ENCODE results near the gene ARL15. TPM values are rescaled to one million over a fixed set of nuclear protein-coding genes. Genes with fewer than 3 reads are reported as not detected.
"Not testable (repeated sequence)": the region's sequence is repeated elsewhere in the genome, so short reads cannot be mapped to it uniquely, and the experiment has no call there.

ARL15 gene
- total and polyA plus RNA-seq, 2 donors (not counting 1 experiment from before 2014, with no cell fraction given) = 5.8 to 20.5 TPM

DNA sequence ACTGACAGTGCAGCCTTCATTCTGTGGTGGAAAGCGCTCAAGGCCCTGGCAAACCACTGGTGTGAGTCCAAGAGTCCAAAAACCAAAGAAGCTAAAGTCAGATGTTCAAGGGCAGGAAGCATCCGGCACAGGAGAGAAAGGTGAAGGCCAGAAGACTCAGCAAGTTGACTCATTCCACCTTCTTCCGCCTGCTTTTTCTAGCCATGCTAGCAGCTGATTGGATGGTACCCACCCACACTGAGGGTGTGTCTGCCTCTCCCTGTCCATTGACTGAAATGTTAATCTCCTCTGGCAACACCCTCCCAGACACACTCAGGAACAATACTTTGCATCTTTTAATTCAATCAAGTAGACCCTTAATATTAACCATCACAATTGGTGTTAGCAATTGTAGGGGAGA, 453.9 kb downstream of the ARL15 start:
- Mint-ChIP-seq H3K27ac (no peak overlapping the region), H3K27me3 (peaks cover 5% of the 10 kb centered on the region), H3K4me3 (no peak overlapping the region), H3K4me1 (no peaks in the 10 kb centered on the region), H3K9me3 (ENCODE audit: insufficient read depth) (peaks cover 5% of the 10 kb centered on the region)
- Histone ChIP-seq H3K4me3 (ENCODE audit: control extremely low read depth in 1 of 5, extremely low read depth in 1 of 5, insufficient read depth in 1 of 5, low read depth in 2 of 5, low read length in 4 of 5) (no peak overlapping the region), H3K36me3 (replicated peaks in 1 of 2; ENCODE audit: control extremely low read depth in 1 of 2, control insufficient read depth in 1 of 2, extremely low read depth in 1 of 2, insufficient read depth in 2 of 2, low read length in 1 of 2) (no peaks in the 10 kb centered on the region), H2AFZ (ENCODE audit: insufficient read depth, low read depth, low read length, poor library complexity, severe bottlenecking) (no peak overlapping the region), H3K27me3 (replicated peaks in 1 of 4; ENCODE audit: control extremely low read depth in 1 of 4, control insufficient read depth in 3 of 4, insufficient read depth in 4 of 4, low read length in 3 of 4) (peaks cover 0 to 2% (median 0%) of the 10 kb centered on the region in 4 experiments), H3K27ac (ENCODE audit: low read length in 2 of 2) (no peak overlapping the region), H3K9me3 (ENCODE audit: control extremely low read depth in 1 of 3, control insufficient read depth in 2 of 3, insufficient read depth in 1 of 3, low read length in 2 of 3) (peaks cover 0 to 14% (median 7%) of the 10 kb centered on the region in 3 donors), H3K4me1 (ENCODE audit: control insufficient read depth in 2 of 2, insufficient read depth in 2 of 2, low read length in 2 of 2) (no peaks in the 10 kb centered on the region), H3K4me2 (replicated peaks; ENCODE audit: low read depth, low read length, poor library complexity, severe bottlenecking) (no peak overlapping the region), H3K79me2 (ENCODE audit: control insufficient read depth, insufficient read depth, low read length) (no peaks in the 10 kb centered on the region), H4K20me1 (ENCODE audit: control insufficient read depth, insufficient read depth, low read length, poor library complexity, severe bottlenecking) (no peaks in the 10 kb centered on the region), H3K9ac (ENCODE audit: low read length) (no peak overlapping the region)
- ATAC-seq (ENCODE audit: low read depth) (no peak), DNase-seq (no peak)
- intact Hi-C loops (cut with micrococcal nuclease) = no loop called here
- ChIA-PET CTCF (no interaction called here), POLR2A (no interaction called here)
- WGBS (ENCODE audit: insufficient coverage) = 100% methylated on average over 3 of the region's 3 CpGs
- TF ChIP-seq, protein P1, sequence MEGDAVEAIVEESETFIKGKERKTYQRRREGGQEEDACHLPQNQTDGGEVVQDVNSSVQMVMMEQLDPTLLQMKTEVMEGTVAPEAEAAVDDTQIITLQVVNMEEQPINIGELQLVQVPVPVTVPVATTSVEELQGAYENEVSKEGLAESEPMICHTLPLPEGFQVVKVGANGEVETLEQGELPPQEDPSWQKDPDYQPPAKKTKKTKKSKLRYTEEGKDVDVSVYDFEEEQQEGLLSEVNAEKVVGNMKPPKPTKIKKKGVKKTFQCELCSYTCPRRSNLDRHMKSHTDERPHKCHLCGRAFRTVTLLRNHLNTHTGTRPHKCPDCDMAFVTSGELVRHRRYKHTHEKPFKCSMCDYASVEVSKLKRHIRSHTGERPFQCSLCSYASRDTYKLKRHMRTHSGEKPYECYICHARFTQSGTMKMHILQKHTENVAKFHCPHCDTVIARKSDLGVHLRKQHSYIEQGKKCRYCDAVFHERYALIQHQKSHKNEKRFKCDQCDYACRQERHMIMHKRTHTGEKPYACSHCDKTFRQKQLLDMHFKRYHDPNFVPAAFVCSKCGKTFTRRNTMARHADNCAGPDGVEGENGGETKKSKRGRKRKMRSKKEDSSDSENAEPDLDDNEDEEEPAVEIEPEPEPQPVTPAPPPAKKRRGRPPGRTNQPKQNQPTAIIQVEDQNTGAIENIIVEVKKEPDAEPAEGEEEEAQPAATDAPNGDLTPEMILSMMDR (IDR thresholded peaks at IDR 0.05) = no peak
- no peak for TF ChIP-seq EZH2 (IDR thresholded peaks at IDR 0.05; ENCODE audit: borderline replicate concordance, insufficient read depth, low read depth, low read length, poor library complexity, severe bottlenecking)

- H3K9me3 ChIP-seq (ENCODE audit: control extremely low read depth in 1 of 3, control insufficient read depth in 2 of 3, insufficient read depth in 1 of 3, low read length in 2 of 3) = peaks cover 0 to 12% (median 2%) of the 10 kb centered on the region in 3 donors
- H3K4me3 ChIP-seq (ENCODE audit: control extremely low read depth in 1 of 5, extremely low read depth in 1 of 5, insufficient read depth in 1 of 5, low read depth in 2 of 5, low read length in 4 of 5); H2AFZ ChIP-seq (ENCODE audit: insufficient read depth, low read depth, low read length, poor library complexity, severe bottlenecking); H3K27ac Mint-ChIP-seq; intact Hi-C loops (cut with micrococcal nuclease); H3K27me3 Mint-ChIP-seq; DNase-seq; H3K4me1 Mint-ChIP-seq; H3K27me3 ChIP-seq (replicated peaks in 1 of 4; ENCODE audit: control extremely low read depth in 1 of 4, control insufficient read depth in 3 of 4, insufficient read depth in 4 of 4, low read length in 3 of 4); POLR2A ChIA-PET; CTCF ChIA-PET; H3K36me3 ChIP-seq (replicated peaks in 1 of 2; ENCODE audit: control extremely low read depth in 1 of 2, control insufficient read depth in 1 of 2, extremely low read depth in 1 of 2, insufficient read depth in 2 of 2, low read length in 1 of 2); H3K9me3 Mint-ChIP-seq (ENCODE audit: insufficient read depth); H3K27ac ChIP-seq (ENCODE audit: low read length in 2 of 2); H3K79me2 ChIP-seq (ENCODE audit: control insufficient read depth, insufficient read depth, low read length); H3K4me1 ChIP-seq (ENCODE audit: control insufficient read depth in 2 of 2, insufficient read depth in 2 of 2, low read length in 2 of 2); H3K4me3 Mint-ChIP-seq; H3K9ac ChIP-seq (ENCODE audit: low read length); H4K20me1 ChIP-seq (ENCODE audit: control insufficient read depth, insufficient read depth, low read length, poor library complexity, severe bottlenecking); ATAC-seq (ENCODE audit: low read depth); H3K4me2 ChIP-seq (replicated peaks; ENCODE audit: low read depth, low read length, poor library complexity, severe bottlenecking): not testable (repeated sequence)
- 94% methylated on average over 17 of the region's 19 CpGs for WGBS (ENCODE audit: insufficient coverage)
These were observed 473.4 kb downstream of the ARL15 start for GRCh38 chr5:53836851-53837430.

Measured in B cell (primary cell).